ENCODE measurements around the gene NOTCH1.

DNA sequence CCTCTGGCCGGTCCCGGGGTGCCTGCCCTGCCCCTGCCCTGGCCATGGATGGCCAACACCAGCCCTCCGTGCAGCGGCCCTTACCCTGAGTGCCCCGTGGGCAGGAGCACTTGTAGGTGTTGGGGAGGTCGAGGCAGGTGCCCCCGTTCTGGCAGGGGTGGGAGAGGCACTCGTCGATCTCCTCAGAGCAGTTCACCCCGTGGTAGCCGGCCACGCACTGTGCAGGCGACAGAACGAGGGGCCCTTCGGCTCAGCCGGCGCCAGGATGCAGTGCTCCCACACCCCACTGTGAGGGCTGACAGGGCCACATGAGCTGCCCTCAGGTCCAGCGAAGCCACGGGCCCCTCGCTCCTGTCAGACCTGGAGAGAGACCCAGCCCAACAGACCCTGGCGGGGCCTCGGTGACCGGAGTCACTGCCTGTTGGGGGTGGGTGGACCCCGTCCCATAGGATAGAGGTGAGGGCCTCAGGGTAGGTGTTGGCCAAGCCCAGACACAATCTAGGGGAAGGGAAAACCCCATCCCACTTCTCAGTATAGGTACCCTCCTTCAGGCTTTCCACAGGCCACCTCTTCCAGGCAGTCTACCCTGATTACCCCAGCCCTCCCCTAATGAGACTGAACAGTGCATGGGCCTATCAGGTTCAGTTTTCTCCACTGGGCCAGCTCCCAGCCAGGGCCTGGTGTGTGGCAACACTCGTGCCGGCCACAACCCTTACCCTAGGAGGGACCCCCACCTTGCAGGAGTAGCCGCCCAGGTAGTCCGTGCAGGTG, 38.4 kb downstream of the NOTCH1 start:
- TF ChIP-seq POLR2A (IDR thresholded peaks at IDR 0.05; ENCODE audit: low read length) (no peak), GATA1 (IDR thresholded peaks at IDR 0.05; ENCODE audit: low read depth, low read length) (no peak)

Data from erythroblast (primary cell).